ENCODE measurements around the gene TGM1. TPM values are rescaled to one million over a fixed set of nuclear protein-coding genes. Genes with fewer than 3 reads are reported as not detected.

The TGM1 gene
- total and polyA plus RNA-seq, 7 experiments from 2014 or later: 4.8 to 12.9 (median 7.1) TPM; not detected in 2

DNA sequence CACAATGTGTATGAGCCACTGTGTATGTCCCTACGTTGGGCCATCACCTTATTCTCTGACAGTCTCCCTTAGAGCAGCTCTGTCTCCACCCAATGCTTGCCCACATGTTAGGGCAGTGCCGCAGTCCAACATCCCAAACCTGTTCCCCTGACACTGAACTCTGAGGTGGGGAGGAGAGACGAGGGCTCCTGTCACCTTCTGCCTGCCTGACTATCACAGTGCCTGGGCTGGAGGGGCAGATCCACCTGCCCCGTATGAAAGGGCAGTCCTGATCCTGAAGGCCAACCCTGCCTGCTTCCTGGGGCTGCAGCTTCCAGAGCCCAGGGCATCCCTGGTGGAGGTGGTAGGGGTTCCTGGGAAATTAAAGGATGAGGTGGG lies 2.2 kb downstream of the TGM1 start:
- Mint-ChIP-seq H3K27ac (no peak overlapping the region), H3K4me3 (no peak overlapping the region)

DNA sequence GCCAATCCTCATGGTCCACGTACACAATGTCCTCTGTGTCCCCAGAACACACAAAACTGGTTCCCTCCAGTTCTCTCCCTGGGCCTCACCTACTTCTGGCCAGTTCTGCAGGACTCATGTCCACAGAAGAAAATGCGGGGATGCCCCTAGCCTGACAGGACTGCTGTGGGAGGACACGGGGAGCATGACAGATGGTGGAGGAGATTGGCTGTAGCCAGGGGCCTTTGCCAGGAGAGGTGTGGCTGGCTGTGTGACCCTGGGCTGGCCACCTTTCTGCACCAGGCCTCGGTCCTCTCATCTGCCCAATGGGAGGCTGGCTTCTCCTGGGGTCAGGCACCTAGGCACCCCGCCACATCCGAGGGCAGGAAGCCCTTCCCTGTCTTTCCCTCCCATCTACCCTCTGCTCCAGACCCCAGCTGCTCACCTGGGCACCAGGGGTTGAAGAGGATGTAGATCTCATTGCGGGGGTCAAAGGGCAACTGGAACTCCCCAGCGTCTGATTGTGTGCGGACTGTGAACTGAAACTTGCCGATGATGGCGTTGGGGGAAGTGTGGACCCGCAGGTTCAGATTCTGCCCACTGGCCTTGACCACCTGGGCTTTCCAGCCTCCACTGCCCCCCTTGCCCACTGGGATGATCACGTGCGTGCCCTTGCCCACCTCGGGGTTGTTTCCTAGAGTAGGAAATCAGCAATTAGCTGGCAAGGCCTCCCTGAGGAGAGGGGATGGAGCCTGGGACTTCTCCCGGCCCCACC lies 2.8 kb downstream of the TGM1 start:
- CTCF ChIA-PET: no interaction called here
- no peaks in the 10 kb centered on the region for H3K27me3 ChIP-seq (ENCODE audit: control insufficient read depth in 2 of 2, insufficient read depth in 2 of 2, low read length in 2 of 2)
- no peak overlapping the region for H3K4me3 ChIP-seq (ENCODE audit: low read length)
- no peaks in the 10 kb centered on the region for H3K9me3 Mint-ChIP-seq
- ATAC-seq (no peak), DNase-seq (no peak)
- POLR2A ChIA-PET: no interaction called here
- no peak overlapping the region for H3K27ac Mint-ChIP-seq
- peaks cover 0 to 27% (median 9%) of the 10 kb centered on the region in 5 donors for H3K36me3 Mint-ChIP-seq
- no peak overlapping the region for H3K4me3 Mint-ChIP-seq
- H3K9me3 ChIP-seq (ENCODE audit: control insufficient read depth in 2 of 3, low read length in 3 of 3): no peaks in the 10 kb centered on the region
- no peaks in the 10 kb centered on the region for H3K27me3 Mint-ChIP-seq
- peaks cover 0 to 3% (median 0%) of the 10 kb centered on the region in 7 donors for H3K4me1 Mint-ChIP-seq
- H3K4me1 ChIP-seq (ENCODE audit: control insufficient read depth in 2 of 2, insufficient read depth in 2 of 2, low read length in 2 of 2): no peaks in the 10 kb centered on the region
- intact Hi-C loops (cut with micrococcal nuclease): no loop called here
- peaks cover 0 to 45% (median 1%) of the 10 kb centered on the region in 3 experiments for H3K36me3 ChIP-seq (ENCODE audit: control insufficient read depth in 2 of 3, insufficient read depth in 3 of 3, low read length in 3 of 3)
- no peak overlapping the region for H3K27ac ChIP-seq (ENCODE audit: low read depth, low read length)

More for the DNA sequence above, 2.2 kb downstream of the TGM1 start:
- ATAC-seq (no peak), DNase-seq (no peak)
- H3K9me3 ChIP-seq (ENCODE audit: control insufficient read depth in 2 of 3, low read length in 3 of 3): no peaks in the 10 kb centered on the region
- H3K4me1 ChIP-seq (ENCODE audit: control insufficient read depth in 2 of 2, insufficient read depth in 2 of 2, low read length in 2 of 2): no peaks in the 10 kb centered on the region
- peaks cover 0 to 26% (median 8%) of the 10 kb centered on the region in 5 donors for H3K36me3 Mint-ChIP-seq
- no peak overlapping the region for H3K4me3 ChIP-seq (ENCODE audit: low read length)
- H3K36me3 ChIP-seq (ENCODE audit: control insufficient read depth in 2 of 3, insufficient read depth in 3 of 3, low read length in 3 of 3): peaks cover 0 to 46% (median 0%) of the 10 kb centered on the region in 3 experiments
- H3K27ac ChIP-seq (ENCODE audit: low read depth, low read length): no peak overlapping the region
- ChIA-PET CTCF (no interaction called here), POLR2A (no interaction called here)
- intact Hi-C loops (cut with micrococcal nuclease): no loop called here
- H3K27me3 ChIP-seq (ENCODE audit: control insufficient read depth in 2 of 2, insufficient read depth in 2 of 2, low read length in 2 of 2): no peaks in the 10 kb centered on the region
- peaks cover 0 to 3% (median 0%) of the 10 kb centered on the region in 7 donors for H3K4me1 Mint-ChIP-seq
- no peaks in the 10 kb centered on the region for H3K9me3 Mint-ChIP-seq
- H3K27me3 Mint-ChIP-seq: no peaks in the 10 kb centered on the region

DNA sequence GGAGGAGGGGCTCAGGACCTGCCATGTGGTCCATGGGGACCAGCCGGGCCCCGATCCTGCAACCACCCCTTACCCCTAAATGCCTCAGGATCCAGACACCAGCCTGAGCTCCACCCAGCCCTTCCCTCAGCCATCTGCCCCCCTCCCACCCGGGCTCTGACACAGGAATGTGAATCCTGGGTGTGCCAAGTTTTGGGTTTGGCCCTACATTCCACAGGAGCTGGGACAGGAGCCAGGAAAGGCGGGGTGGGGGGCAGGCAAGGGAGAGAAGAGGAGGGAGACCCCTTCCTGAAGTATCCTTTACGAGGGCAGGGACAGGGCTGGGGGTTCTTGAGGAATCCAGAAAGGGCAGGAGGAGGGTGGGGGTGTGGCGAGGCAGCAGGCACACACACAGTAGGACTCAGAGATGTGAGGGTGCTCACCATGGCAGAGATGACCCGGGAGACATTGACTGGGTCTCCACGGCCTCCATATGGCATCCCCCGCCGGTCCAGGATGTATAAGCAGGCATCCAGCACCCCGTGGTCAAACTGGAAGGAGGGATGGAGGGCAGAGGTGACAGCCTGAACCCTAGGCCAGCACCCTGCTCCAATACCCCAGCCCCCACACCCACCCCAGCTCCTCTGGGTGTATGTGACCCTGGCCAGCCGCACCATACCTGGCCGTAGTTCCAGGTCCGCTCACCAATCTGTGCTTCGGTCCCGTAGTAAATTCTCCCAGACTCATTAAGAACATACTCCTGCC lies 3.5 kb downstream of the TGM1 start:
- H3K36me3 ChIP-seq (ENCODE audit: control insufficient read depth in 2 of 3, insufficient read depth in 3 of 3, low read length in 3 of 3): peaks cover 0 to 45% (median 7%) of the 10 kb centered on the region in 3 experiments
- Mint-ChIP-seq H3K27ac (no peak overlapping the region), H3K36me3 (peaks cover 0 to 26% (median 10%) of the 10 kb centered on the region in 5 donors), H3K4me3 (no peak overlapping the region), H3K4me1 (peaks cover 0 to 3% (median 0%) of the 10 kb centered on the region in 7 donors), H3K27me3 (no peaks in the 10 kb centered on the region), H3K9me3 (no peaks in the 10 kb centered on the region)
- no peak overlapping the region for H3K27ac ChIP-seq (ENCODE audit: low read depth, low read length)
- no peak for ATAC-seq
- H3K4me3 ChIP-seq (ENCODE audit: low read length): no peak overlapping the region
- intact Hi-C loops (cut with micrococcal nuclease): no loop called here
- no peaks in the 10 kb centered on the region for H3K4me1 ChIP-seq (ENCODE audit: control insufficient read depth in 2 of 2, insufficient read depth in 2 of 2, low read length in 2 of 2)
- POLR2A ChIA-PET: no interaction called here
- H3K9me3 ChIP-seq (ENCODE audit: control insufficient read depth in 2 of 3, low read length in 3 of 3): no peaks in the 10 kb centered on the region
- no peaks in the 10 kb centered on the region for H3K27me3 ChIP-seq (ENCODE audit: control insufficient read depth in 2 of 2, insufficient read depth in 2 of 2, low read length in 2 of 2)
- DNase-seq: no peak
- CTCF ChIA-PET: no interaction called here

DNA sequence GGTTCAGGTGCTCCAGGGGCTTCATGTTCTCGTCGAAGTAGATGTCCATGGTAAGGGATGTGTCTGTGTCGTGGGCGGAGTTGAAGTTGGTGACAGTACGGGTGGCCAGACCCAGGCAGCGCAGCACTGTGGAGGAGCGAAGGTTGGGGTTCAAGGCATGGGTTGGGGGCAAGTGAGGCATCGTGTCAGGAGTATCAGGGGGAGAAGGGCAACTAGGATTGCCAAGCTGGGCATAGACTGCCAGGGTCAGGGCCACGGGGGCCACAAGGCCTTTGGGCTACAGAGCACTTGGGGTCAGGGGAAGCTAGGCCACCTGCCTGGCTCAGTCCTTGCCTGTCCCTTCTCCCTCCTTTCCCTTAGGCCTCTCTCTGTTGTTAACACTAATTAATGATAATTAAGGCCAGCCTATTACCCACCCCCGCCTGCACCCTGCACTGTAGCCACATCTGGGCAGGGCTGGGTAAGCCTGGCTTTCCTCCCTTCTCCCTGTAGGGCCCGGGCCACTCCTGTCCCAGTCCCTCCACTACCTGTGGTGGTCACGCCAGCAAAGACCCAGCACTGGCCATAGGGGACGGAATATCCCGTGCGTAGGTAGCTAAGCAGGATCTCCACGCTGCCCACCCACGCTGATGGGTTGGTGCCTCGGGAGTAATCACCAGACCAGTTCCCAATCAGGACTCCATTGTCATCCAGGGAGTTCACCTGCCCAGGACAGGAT lies 4.3 kb downstream of the TGM1 start:
- DNase-seq: no peak
- Mint-ChIP-seq H3K27ac (no peak overlapping the region), H3K9me3 (no peaks in the 10 kb centered on the region), H3K36me3 (peaks cover 0 to 34% (median 10%) of the 10 kb centered on the region in 5 donors), H3K27me3 (no peaks in the 10 kb centered on the region), H3K4me3 (no peak overlapping the region), H3K4me1 (peaks cover 0 to 3% (median 0%) of the 10 kb centered on the region in 7 donors)
- no peaks in the 10 kb centered on the region for H3K4me1 ChIP-seq (ENCODE audit: control insufficient read depth in 2 of 2, insufficient read depth in 2 of 2, low read length in 2 of 2)
- POLR2A ChIA-PET: interaction anchor here (1.4 kb wide), 1 partner anchor 32 kb away, joined by 4 read pairs; no protein-coding TSS in a partner anchor
- no peak overlapping the region for H3K27ac ChIP-seq (ENCODE audit: low read depth, low read length)
- no peaks in the 10 kb centered on the region for H3K9me3 ChIP-seq (ENCODE audit: control insufficient read depth in 2 of 3, low read length in 3 of 3)
- intact Hi-C loops (cut with micrococcal nuclease): no loop called here
- H3K4me3 ChIP-seq (ENCODE audit: low read length): no peak overlapping the region
- no peaks in the 10 kb centered on the region for H3K27me3 ChIP-seq (ENCODE audit: control insufficient read depth in 2 of 2, insufficient read depth in 2 of 2, low read length in 2 of 2)
- ATAC-seq: no peak
- peaks cover 0 to 45% (median 7%) of the 10 kb centered on the region in 3 experiments for H3K36me3 ChIP-seq (ENCODE audit: control insufficient read depth in 2 of 3, insufficient read depth in 3 of 3, low read length in 3 of 3)
- CTCF ChIA-PET: interaction anchor here (0.6 to 1.5 kb wide), 2 partner anchors 31 to 49 kb away, joined by 3 read pairs; partner anchors contain the start of gene CIDEB

DNA sequence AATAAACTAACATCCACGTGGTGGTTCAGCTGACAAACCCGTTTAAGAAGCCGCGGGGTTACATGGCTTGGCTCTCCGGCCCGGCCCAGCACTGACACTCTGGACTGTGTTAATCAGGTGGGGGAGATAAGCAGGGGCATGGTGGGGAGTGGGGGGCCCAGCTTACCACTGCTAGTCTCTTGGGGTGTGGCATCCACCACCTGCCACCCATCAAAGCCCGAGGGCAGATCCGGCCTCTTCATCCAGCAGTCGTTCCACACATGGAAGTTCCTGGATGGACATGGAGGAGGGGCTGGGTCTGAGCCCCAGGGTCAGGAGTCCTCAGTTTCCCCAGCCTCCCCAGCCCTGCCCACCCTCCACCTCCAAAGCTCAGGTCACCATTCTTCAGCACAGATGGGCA lies 4.9 kb downstream of the TGM1 start:
- intact Hi-C loops (cut with micrococcal nuclease): no loop called here
- Histone ChIP-seq H3K4me1 (ENCODE audit: control insufficient read depth in 2 of 2, insufficient read depth in 2 of 2, low read length in 2 of 2) (no peaks in the 10 kb centered on the region), H3K27me3 (ENCODE audit: control insufficient read depth in 2 of 2, insufficient read depth in 2 of 2, low read length in 2 of 2) (no peaks in the 10 kb centered on the region), H3K27ac (ENCODE audit: low read depth, low read length) (no peak overlapping the region), H3K9me3 (ENCODE audit: control insufficient read depth in 2 of 3, low read length in 3 of 3) (no peaks in the 10 kb centered on the region), H3K4me3 (ENCODE audit: low read length) (no peak overlapping the region), H3K36me3 (ENCODE audit: control insufficient read depth in 2 of 3, insufficient read depth in 3 of 3, low read length in 3 of 3) (peaks cover 0 to 43% (median 7%) of the 10 kb centered on the region in 3 experiments)
- H3K27me3 Mint-ChIP-seq: no peaks in the 10 kb centered on the region
- DNase-seq: no peak
- peaks cover 0 to 3% (median 0%) of the 10 kb centered on the region in 7 donors for H3K4me1 Mint-ChIP-seq
- H3K27ac Mint-ChIP-seq: no peak overlapping the region
- CTCF ChIA-PET: interaction anchor here (1.5 kb wide), 1 partner anchor 50 kb away, joined by 3 read pairs; the partner anchor contains the start of gene CIDEB
- H3K36me3 Mint-ChIP-seq: peaks cover 0 to 36% (median 11%) of the 10 kb centered on the region in 5 donors
- no peak for ATAC-seq
- no peak overlapping the region for H3K4me3 Mint-ChIP-seq
- POLR2A ChIA-PET: interaction anchor here (1.4 kb wide), 1 partner anchor 32 kb away, joined by 4 read pairs; no protein-coding TSS in a partner anchor
- H3K9me3 Mint-ChIP-seq: no peaks in the 10 kb centered on the region

DNA sequence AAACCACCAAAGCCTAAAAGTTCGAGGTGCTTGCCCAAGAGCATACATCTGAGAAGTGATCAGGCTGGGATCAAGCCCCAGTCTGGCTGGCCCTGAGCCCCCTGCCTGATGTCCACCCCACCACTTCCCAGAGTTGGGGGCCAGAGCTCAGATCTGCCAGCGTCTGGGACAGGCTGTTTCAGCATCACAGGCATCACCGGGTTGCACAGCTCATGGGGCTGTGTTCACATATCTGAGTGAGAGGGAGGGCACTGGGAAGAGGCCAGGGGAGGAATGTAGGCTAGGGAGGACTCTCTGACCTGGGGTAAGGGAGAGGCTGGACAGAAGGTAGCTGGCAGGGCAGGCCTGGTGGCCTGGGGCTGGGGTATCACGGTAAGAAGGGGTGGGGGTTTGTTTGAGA lies 6.0 kb downstream of the TGM1 start:
- no peaks in the 10 kb centered on the region for H3K27me3 Mint-ChIP-seq
- no peak overlapping the region for H3K27ac ChIP-seq (ENCODE audit: low read depth, low read length)
- CTCF ChIA-PET: interaction anchor here (1.5 kb wide), 1 partner anchor 51 kb away, joined by 3 read pairs; the partner anchor contains the start of gene CIDEB

More for the DNA sequence above, 6.0 kb downstream of the TGM1 start:
- Histone ChIP-seq H3K4me3 (ENCODE audit: low read length) (no peak overlapping the region), H3K9me3 (ENCODE audit: control insufficient read depth in 2 of 3, low read length in 3 of 3) (no peaks in the 10 kb centered on the region), H3K27me3 (ENCODE audit: control insufficient read depth in 2 of 2, insufficient read depth in 2 of 2, low read length in 2 of 2) (no peaks in the 10 kb centered on the region), H3K4me1 (ENCODE audit: control insufficient read depth in 2 of 2, insufficient read depth in 2 of 2, low read length in 2 of 2) (no peaks in the 10 kb centered on the region), H3K36me3 (ENCODE audit: control insufficient read depth in 2 of 3, insufficient read depth in 3 of 3, low read length in 3 of 3) (peaks cover 0 to 47% (median 9%) of the 10 kb centered on the region in 3 experiments)
- intact Hi-C loops (cut with micrococcal nuclease): no loop called here
- DNase-seq: no peak
- Mint-ChIP-seq H3K9me3 (no peaks in the 10 kb centered on the region), H3K27ac (no peak overlapping the region), H3K4me1 (peaks cover 0 to 3% (median 0%) of the 10 kb centered on the region in 7 donors), H3K36me3 (peaks cover 0 to 34% (median 8%) of the 10 kb centered on the region in 5 donors), H3K4me3 (no peak overlapping the region)
- POLR2A ChIA-PET: interaction anchor here (0.6 to 1.4 kb wide), 2 partner anchors 14 to 33 kb away, joined by 4 to 5 read pairs; no protein-coding TSS in a partner anchor
- no peak for ATAC-seq
